Lower leg skin (tissue), 3 donors: Measurements from ENCODE around the gene GRID2.

Experiments
- CTCF ChIP-seq, 3 donors: fragments of 450-650 bp; IDR thresholded peaks; one replicate each; pipeline ENCODE4 v1.5.1; 2016; ENCODE audit warnings: antibody characterized with exemption in 3 of 3, mild to moderate bottlenecking in 3 of 3, moderate library complexity in 2 of 3
- POLR2A ChIP-seq, 2 donors: fragments of 450-650 bp; IDR thresholded peaks; one replicate each; pipeline ENCODE4 v1.6.1; 2016 to 2017; ENCODE audit warnings: antibody characterized with exemption in 2 of 2, mild to moderate bottlenecking in 1 of 2, moderate library complexity in 1 of 2

DNA sequence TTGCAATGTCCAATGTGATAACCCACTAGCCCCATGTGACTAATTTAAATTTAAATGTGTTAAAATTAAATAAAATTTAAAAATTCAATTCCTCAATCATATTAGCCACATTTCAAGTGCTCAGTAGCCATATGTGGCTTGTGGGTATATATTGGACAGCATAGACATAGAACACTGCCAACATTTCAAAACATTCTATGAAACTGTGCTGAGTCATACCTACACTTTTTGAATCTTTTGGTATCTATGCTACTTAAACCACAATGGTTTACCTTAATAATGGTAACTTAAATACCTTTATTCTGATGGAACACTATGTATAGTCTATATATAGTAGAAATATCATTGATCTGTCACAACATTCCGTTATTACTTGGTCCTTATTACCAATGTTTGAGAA lies 1301.4 kb downstream of the GRID2 start:
- TF ChIP-seq CTCF (IDR thresholded peaks at IDR 0.05), result no peak
- TF ChIP-seq POLR2A (IDR thresholded peaks at IDR 0.05), result no peak
